GM18519 (cell line): Measurements from ENCODE around the gene SYP.

Source experiments
- ATAC-seq: cut with Tn5 transposase; IDR thresholded peaks from one replicate; pipeline ENCODE4 v1.9.1; 2021; ENCODE audit warnings: mild to moderate bottlenecking, moderate library complexity; ENCODE audit not compliant: unreplicated experiment, low FRiP score

The SYP gene

DNA sequence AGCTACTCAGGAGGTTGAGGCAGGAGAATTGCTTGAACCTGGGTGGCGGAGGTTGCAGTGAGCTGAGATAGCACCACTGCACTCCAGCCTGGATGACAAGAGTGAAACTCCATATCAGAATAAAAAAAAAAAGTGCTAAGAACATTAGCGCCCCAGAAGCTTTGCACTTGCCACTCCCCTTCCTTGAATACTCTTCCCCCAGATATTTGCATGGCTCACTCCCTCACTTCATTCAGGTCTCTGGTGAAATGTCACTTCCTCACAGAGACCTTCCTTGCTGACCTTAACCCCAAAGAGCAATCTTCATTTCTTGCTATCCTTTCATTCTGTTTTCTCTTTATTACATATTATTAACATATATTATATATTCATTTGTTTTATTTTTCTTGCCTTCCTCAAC lies 21.9 kb upstream of the SYP start:
- no peak for ATAC-seq

DNA sequence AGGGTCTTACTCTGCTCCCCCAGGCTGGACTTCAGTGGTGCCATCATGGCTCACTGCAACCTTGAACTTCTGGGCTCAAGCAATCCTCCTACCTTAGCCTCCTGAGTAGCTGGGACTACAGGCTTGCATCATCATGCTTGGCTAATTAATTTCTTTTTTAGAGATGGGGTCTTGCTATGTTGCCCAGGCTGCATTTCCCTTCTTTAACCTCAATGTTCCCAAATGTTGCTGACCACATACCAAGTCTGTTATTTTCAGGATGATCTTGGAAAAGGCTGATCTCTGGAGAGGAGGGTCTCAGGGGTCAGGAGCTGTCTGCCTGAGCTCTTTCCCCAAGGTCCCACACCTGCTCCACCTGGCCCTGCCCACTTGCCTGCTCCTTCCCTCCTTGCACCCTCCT lies 20.1 kb upstream of the SYP start:
- no peak for ATAC-seq

DNA sequence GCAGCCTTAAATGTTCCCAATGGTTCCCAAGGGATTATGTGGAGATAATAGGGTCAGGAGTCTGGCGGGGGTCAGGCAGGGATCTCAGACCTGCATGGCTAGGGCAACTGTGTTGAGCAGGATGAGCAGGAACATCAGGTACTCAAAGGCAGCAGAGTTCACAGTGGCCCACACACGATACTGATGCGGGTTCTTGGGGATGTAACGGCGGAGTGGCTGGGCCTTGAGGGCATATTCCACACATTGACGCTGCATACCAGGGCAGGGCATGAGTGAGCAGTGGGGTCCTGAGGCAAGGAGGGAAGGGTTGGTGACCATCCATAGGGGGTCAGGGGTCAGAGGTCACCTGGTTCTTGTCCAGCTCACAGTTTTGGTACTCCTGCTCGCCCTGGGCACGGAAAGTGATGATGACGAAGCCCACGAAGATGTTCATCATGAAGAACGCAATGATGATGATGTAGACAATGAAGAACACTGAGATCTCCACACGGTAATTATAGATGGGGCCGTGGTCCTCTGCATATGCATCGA lies 15.1 kb upstream of the SYP start:
- ATAC-seq: no peak

DNA sequence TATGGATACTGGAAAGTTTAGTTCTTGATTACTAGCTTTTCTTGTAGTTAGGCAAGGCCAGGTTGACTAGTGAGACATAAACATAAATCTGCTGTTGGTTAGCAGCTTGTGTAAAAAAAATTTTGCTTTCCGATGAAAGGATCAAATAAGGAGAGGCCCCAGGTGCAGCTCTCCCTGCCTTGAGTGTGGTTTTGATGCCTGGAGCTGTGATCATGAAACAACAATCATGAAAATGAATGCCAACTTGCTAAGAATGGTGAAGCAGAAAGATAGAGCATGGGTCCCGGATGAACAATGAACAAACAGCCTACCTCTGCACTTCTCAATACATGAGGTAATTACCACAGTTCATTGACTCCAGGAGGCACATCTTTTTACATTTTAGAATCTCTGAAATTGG lies 14.4 kb upstream of the SYP start:
- no peak for ATAC-seq

DNA sequence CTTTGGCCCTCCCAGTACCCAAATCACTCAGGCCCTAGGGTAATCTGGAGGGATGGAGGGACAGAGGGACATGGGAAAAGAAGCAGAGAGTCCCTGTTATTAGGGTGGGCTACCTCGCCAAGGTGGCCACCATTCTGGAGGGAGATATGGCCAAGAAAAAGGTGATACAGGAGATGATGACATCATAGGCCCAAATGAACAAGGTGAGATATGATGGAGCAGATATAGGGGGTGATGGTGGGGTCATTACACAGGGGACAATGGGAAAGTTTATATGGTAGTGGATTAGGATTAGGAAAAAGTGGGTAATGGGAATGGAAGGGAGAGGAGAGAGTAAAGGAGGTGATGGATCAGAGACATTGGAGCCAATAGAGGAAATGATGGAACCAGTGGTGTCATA lies 12.9 kb upstream of the SYP start:
- ATAC-seq: no peak

DNA sequence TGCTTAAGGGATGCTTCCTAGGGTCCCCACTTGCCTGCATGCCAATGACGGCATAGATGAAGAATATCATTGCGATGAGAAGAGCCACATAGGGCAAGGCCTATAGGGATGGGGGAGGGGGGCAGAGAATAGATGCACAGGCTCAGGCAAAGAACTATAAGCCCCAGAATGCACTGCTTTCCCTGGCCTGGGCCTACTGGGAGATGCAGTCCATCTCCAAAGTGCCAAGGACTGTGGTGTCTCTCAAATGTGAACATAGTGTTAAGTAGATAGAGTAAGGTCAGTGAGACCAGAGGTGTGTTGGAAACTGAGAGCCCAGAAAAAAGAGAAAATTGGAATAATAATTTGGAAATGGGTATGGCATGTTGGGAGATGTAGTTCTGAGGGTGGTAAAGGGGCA lies 12.2 kb upstream of the SYP start:
- ATAC-seq: no peak

DNA sequence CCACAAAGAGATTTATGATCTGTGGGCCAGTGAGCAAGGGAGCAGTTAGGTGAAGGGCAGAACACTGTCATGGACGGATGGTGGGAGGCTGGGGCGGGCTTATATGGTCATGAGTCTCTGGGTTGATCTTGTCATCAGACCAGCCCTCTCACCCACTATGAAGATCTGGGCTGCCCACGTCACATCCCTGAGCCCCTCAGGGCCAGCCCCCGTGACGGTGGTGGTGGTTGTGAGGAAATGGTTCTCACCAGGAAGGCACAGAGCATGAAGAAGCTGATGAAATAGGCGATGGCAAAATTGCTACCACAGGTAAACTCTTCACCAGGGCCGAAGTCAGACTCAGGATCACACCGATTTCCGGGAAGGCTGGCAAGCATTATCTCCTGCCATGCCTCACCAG lies 11.1 kb upstream of the SYP start:
- ATAC-seq: no peak

DNA sequence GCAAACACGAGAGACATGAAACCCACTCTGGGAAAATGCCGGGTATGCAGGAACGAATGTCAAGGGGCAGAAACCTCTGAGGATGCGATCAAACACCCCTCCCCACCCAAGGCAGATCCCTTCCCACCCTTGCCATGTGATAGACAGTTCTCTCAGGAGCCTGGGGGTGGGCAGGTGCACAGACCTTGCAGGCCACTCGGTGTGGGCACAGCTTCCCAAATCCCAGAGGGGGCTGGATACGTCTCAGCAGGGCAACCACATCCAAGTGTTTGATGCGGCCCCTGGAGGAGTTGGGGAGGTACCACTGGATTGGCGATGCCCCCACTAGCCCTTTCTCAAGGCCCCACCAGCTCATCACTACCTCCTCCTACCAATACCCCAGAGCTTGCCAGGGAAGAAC lies 10.4 kb upstream of the SYP start:
- ATAC-seq: no peak

DNA sequence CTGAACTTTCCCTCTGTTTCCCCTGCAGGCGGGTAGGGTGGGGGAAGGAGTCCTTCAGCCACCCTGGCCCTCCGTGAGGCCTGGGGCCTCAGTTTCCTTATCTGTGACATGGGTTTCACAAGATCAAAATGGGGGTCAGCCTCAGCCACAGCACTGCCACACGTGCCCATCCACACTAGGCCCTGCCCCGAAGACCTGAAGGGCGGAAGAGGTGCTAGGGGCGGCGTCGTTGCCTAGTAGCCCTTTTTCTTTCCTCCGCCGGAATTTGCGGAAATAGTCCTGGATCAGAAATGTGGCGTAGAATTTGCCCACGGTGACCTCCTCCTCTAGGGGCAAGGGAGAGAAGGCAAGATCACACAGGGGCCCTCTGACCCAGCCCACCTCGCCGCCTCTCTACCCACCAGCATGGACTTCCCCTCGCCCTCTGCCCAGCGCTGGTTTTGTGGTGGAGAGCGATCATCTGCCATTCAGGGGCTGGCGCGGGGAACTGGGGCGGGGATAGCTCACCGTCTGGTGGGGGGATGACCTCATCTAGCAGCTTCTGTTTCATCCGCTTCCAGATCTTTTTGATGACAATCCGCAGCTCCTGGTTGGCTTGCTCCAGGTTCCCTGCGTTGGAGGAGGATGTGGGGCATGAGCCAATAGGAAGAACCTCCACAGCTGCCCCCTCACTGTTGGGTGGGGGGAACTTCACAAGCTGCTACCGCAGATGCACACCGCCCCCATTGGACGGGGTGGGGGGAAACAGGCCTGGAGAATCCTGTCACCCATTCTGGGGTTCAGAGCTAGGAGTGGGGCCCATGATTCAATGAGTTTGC lies 9.7 kb upstream of the SYP start:
- no peak for ATAC-seq

DNA sequence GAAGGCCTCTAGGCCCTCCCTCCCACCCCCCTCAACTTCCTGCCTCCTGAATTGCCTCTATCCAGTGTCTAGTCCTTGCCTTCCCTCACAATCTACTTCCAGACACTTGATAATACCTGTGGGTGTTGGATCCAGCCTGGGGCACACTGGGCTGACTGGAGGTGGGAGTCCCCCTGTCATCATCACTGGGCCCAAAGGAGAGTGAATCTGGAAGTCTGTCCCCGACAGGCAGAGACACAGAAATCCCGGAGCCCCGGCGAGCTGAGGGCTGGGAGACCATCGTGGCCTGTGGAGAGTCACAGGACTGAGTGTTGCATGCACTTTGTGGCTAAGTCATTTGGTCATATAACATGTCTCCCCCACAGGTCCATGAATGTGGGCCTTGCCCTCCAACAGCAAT lies 8.4 kb upstream of the SYP start:
- no peak for ATAC-seq

DNA sequence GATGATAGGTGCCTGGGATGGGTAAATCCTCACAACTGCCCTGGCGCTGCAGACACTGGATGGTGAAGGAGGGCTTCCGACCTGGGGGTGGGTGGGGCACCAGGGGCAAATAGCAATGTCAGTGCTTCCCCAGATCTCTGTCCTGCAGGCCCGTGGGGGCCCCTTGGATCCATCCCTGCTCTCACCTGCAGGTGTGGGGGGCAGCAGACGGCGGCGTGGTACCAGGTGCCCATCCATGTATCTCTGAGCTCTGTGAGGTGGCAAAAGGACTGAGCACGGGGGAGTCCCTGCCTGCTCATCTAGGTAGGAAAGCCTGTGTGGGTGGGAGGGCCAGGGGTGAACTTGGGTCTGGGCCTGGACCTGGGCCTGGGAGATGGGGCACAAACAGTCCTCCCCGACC lies 6.5 kb upstream of the SYP start:
- ATAC-seq: no peak

DNA sequence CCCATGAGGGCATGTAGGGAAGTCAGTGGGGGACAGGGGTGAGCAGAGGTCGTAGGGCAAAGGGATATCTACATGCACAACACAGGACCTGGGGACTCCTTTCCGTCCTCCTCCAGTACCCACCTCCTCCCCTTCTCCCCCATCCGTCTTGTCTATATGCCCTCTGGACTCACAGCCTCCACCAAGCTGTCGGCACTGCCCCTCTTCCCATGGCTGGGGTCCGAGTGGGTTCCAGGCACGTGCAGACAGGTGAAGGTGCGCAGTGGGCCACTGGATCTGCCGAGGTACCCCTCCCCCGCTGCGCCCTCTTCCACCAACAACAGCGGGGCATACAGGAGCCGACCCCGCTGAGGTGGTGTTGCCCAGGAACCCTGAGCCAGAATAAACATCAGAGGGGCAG lies 5.5 kb upstream of the SYP start:
- ATAC-seq: no peak

DNA sequence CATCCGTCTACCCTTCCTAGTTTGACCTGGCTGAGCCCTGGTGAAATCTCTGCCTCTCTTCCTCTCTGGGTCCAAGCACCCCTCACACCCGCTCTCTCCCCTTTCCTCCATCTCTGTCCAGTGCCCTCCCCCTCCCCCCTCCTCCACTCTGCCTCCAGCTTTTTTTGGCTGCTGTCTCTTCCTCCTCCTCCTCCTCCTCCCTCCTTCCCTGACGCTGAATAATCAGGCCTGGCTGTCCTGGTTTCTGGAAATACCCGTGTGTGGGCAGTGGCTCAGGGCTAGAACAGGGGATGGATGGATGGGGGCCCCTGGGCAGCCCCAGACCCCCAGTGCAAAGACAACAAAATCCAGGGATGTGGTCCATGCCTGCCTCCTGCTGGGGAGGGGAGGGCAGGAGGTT lies 4.7 kb upstream of the SYP start:
- no peak for ATAC-seq

DNA sequence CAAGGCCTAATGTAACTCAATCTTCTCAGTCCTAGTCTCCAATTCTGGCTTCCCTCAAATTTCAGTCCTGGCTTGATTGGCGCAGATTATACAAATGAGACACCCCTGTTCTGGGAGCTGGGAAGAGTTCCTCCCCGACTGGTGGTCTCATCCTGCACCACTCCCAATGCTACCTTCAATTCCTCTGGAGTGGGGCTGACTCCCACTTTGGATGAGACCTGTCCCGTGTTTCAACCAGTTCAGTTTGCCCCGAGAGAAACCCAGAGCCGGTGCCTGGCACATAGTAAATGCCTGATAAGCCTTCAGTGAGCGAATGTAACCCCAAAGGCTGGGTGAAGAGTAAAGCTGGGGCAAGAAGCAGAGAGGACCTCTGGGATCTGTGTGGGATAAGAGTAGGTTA lies 4.0 kb upstream of the SYP start:
- no peak for ATAC-seq

DNA sequence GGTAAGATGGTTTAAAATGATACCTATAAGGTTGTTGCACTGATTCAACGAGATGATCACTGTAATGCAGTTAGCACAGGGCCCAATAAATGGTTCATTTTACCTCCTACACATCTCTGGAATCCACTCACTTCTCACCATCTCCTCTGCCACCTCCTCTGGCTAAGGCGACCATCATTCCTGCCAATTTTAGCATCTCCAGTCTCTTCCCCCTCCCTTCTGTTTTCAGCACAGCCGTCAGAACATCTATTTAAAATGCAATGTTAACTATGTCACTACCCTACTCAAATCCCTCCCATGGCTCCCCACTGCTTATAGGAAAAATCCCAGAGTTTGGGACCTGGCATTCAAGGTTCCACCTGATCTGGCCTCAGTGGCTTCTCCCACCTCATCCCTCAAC lies 3.5 kb upstream of the SYP start:
- no peak for ATAC-seq

DNA sequence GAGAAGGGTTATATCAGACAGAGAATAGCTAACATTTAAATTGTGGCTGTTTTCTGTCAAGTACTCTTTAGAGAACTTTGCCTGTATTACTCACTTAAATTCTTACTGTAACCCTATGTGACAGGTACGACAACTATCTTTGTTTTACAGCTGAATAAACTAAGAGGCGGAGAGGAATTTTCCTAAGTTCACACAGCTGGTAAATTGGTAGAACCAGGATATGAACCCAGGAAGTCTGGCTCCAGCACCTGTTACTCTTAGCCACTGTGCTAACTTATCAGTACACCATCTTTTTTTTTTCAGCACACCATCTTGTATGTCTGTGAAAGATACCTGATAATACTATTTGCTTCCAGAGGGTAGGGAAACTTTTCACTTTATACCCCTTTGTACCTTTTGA lies 2.0 kb upstream of the SYP start:
- ATAC-seq: no peak

DNA sequence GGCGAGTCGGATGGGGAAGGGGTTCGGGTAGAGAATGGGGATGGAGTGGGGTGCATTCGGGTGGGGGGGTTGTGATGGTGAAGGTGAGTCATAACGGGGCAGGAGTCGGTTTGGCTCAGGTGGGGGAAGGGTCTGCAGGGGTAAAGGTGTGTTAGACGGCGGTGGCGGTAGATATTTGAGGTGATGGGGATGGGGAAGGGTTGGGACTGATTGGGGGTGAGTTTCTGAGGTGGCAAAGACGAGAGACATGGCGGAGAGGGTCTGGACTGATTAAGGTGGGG lies 738 bp downstream of the SYP start:
- no peak for ATAC-seq

DNA sequence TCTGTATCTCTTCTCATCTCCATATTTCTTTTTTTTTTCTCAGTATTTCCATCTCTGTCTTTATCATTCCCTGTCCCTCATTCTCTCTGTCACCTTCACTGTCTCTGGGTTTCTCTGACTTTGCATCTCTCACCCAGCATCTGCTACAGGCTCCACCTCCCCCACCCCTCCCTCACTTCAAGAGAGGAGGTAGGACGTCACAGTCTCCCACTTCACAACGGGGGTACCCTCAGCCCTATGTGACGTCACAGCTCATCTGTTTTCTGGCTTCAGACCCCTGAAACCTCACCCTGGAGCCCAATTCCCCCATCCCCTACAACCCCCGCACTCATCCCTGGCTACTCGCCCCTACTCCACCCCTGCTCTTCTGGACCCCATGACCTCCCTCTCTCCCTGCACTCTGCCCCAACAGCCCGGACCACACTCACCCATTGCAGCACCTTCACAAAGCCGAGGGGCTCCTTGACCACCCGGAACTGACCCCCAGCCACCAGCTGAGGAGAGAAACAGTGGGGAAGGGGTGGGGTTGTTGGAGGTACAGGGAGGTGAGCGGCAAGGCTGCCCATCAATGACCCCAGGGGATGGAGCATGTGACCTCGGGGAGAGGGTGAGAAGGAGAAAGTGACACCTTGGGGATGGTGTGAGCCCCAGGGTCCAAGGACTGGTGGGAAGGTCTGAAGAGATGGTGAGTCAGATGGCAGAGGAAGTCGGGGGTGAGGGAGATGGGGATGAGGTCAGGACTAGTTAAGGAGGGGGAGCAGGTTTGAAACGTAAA lies 1.3 kb downstream of the SYP start:
- no peak for ATAC-seq

DNA sequence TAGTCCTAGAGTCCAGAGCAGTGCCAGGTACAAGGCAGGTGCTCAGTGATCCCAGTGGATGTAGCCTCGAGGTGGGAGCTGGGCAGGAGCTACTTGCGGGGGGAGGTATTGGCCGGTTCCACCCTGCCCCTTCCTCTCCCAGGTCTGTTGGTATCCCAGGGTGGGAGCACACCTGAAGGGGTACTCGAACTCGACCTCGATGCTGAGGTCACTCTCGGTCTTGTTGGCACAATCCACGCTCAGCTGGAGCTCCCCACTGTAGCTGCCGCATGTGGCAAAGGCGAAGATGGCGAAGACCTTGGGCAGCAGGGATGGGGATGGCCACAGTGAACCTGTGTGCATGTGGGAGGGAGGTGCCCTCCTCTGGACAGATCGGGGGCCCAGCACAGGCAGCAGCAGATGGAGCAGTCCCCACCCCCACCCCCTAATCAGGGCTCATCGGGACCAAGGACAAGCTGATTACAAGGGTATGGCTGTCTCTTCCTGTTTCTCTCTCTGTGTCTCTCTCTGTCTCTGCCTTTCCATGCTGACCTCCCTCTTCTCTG lies 2.4 kb downstream of the SYP start:
- ATAC-seq: no peak

DNA sequence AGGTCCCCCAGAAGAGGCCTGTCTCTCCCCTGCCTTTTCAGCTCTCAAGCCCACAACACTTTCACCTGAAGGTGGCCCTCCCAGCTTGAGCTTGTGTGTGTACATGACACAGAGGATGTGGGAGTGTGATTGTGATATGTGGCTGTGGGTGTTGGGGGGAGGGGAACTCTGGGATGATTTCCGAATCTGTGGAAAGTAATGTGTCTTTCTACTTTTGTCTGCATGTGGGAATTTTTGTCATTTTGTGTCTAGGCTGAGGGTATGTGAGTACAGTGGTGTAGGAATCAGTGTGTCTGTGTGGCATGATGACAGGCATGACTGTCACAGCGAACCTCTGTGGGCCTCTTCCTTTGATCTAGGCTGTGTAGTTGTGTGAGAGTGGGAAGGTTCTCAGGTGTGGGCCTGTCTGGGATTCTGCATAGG lies 6.4 kb downstream of the SYP start:
- ATAC-seq: no peak

DNA sequence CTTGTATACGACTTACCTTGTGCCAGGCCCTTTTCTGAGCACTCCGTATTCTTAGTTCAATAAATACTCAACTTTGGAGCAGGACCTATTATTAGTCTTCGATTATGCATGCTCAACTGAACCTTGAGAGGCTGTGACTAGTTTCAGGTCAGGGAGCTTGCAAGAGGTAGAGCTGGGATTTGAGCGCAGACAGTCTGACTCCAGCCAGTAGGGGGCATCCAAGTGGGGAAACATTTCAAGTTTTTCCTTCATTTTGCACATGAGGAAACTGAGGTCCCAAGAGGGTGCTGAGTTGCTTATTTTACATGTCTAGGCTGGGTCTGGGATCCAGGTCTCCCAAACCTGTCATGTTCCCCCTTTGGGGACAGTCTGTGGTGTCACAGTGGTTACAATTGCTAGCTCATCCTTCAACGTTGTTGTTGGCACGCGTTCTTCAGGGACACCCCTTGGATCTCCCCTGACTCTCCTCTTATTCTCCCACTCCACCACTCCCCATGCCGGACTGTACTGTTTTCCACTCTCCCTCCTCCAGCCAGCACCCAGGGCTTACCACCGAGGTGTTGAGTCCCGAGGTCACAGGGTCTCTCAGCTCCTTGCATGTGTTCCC lies 7.2 kb downstream of the SYP start:
- ATAC-seq: no peak
